IMR-90 (cell line): ENCODE data around the gene ADGRG3. TPM values are rescaled to one million over a fixed set of nuclear protein-coding genes. Genes with fewer than 3 reads are reported as not detected.

Experiments
- ATAC-seq: fragments of 200-7000 bp; cut with Tn5 transposase; 2 replicates; pipeline ENCODE4 v1.9.1; 2020; ENCODE audit warnings: low read depth, mild to moderate bottlenecking, moderate library complexity
- BruUV-seq: library from RNA; stranded (reverse); fragments of 400-500 nt; replicated peaks from 2 replicates; lab custom pipeline; 2021; lab: Mats Ljungman, UMichigan
- CTCF ChIA-PET: fragments of 300-600 bp; formaldehyde crosslinking; extraction: SDS; loops from one replicate; lab custom pipeline; 2021; ENCODE audit warnings: antibody characterized with exemption; lab: Yijun Ruan, JAX
- POLR2A ChIA-PET: fragments of 300-600 bp; sonication (Branson Sonifier 250); formaldehyde crosslinking; loops from one replicate; lab custom pipeline; 2022; ENCODE audit warnings: antibody characterized with exemption; ENCODE audit not compliant: unreplicated experiment; lab: Charles Lee
- DNase-seq: peaks from one replicate; pipeline ENCODE4 v3.0.0; 2013
- H2AFZ ChIP-seq: replicated peaks from 2 replicates; pipeline ENCODE3; 2013; ENCODE audit warnings: low read length, mild to moderate bottlenecking; ENCODE audit not compliant: poor library complexity
- H2AK5ac ChIP-seq: 2 replicates; pipeline ENCODE4 v1.6.1; 2013; ENCODE audit warnings: low read depth, low read length, inconsistent platforms
- H2AK9ac ChIP-seq: replicated peaks from 2 replicates; pipeline ENCODE3; 2013; ENCODE audit warnings: mild to moderate bottlenecking, low read depth, low read length, moderate library complexity; ENCODE audit not compliant: poor library complexity
- H2BK120ac ChIP-seq: 2 replicates; pipeline ENCODE4 v1.6.1; 2013; ENCODE audit warnings: low read depth, low read length, inconsistent platforms
- H2BK15ac ChIP-seq: 3 replicates; pipeline ENCODE4 v1.6.1; 2013; ENCODE audit warnings: low read depth, low read length, inconsistent platforms
- H2BK20ac ChIP-seq: 2 replicates; pipeline ENCODE4 v1.6.1; 2013; ENCODE audit warnings: low read depth, mild to moderate bottlenecking, inconsistent platforms, low read length, moderate library complexity
- H2BK5ac ChIP-seq: 2 replicates; pipeline ENCODE4 v1.6.1; 2013; ENCODE audit warnings: mild to moderate bottlenecking, low read depth, low read length, inconsistent platforms; ENCODE audit not compliant: poor library complexity, severe bottlenecking
- H3K14ac ChIP-seq: replicated peaks from 2 replicates; pipeline ENCODE4 v1.6.1; 2013; ENCODE audit warnings: low read depth, low read length, inconsistent platforms
- H3K18ac ChIP-seq: 2 replicates; pipeline ENCODE4 v1.6.1; 2013; ENCODE audit warnings: low read depth, low read length, control low read depth
- H3K23ac ChIP-seq: 2 replicates; pipeline ENCODE4 v1.6.1; 2013; ENCODE audit warnings: low read depth, low read length, inconsistent platforms
- H3K27ac ChIP-seq: 2 replicates; pipeline ENCODE4 v1.5.1; 2013; ENCODE audit warnings: mild to moderate bottlenecking, control low read depth, low read length; ENCODE audit not compliant: insufficient read depth
- H3K27me3 ChIP-seq: 2 replicates; pipeline ENCODE4 v1.6.1; 2013; ENCODE audit warnings: low read length; ENCODE audit not compliant: control insufficient read depth, insufficient read depth
- H3K36me3 ChIP-seq: 2 replicates; pipeline ENCODE4 v1.6.1; 2013; ENCODE audit warnings: low read length, mixed read lengths; ENCODE audit not compliant: control insufficient read depth, insufficient read depth
- H3K4ac ChIP-seq: 2 replicates; pipeline ENCODE4 v1.6.1; 2013; ENCODE audit warnings: low read depth, low read length, inconsistent platforms
- H3K4me1 ChIP-seq: 2 replicates; pipeline ENCODE4 v1.6.1; 2013; ENCODE audit warnings: low read length, mixed read lengths; ENCODE audit not compliant: control insufficient read depth, insufficient read depth
- H3K4me2 ChIP-seq: 2 replicates; pipeline ENCODE4 v1.6.1; 2013; ENCODE audit warnings: low read depth, mild to moderate bottlenecking, control low read depth, low read length, moderate library complexity
- H3K4me3 ChIP-seq: 2 replicates; pipeline ENCODE4 v1.5.1; 2013; ENCODE audit warnings: low read depth, mild to moderate bottlenecking, control low read depth, low read length, moderate library complexity; ENCODE audit not compliant: insufficient read depth
- H3K56ac ChIP-seq: 2 replicates; pipeline ENCODE4 v1.6.1; 2013; ENCODE audit warnings: low read length, inconsistent platforms; ENCODE audit not compliant: insufficient read depth; ENCODE audit errors: extremely low read depth
- H3K79me1 ChIP-seq, 2 experiments: 2 replicates each; pipeline ENCODE4 v1.6.1; 2013; ENCODE audit warnings: low read length in 2 of 2, inconsistent platforms in 1 of 2, low read depth in 1 of 2
- H3K9ac ChIP-seq: 2 replicates; pipeline ENCODE4 v1.6.1; 2013; ENCODE audit warnings: low read depth, low read length, control low read depth
- H3K9me1 ChIP-seq: 2 replicates; pipeline ENCODE4 v1.6.1; 2013; ENCODE audit warnings: low read length, inconsistent platforms; ENCODE audit not compliant: insufficient read depth
- H3K9me3 ChIP-seq: 2 replicates; pipeline ENCODE4 v1.6.1; 2013; ENCODE audit warnings: low read length; ENCODE audit not compliant: control insufficient read depth, insufficient read depth
- H4K20me1 ChIP-seq: 2 replicates; pipeline ENCODE4 v1.6.1; 2013; ENCODE audit warnings: low read length, inconsistent platforms; ENCODE audit not compliant: insufficient read depth
- H4K5ac ChIP-seq: 2 replicates; pipeline ENCODE4 v1.6.1; 2013; ENCODE audit warnings: mild to moderate bottlenecking, low read depth, low read length, control low read depth
- H4K8ac ChIP-seq, 2 experiments: 2 replicates each; pipeline ENCODE4 v1.6.1; 2013; ENCODE audit warnings: low read depth in 2 of 2, low read length in 2 of 2, control low read depth in 1 of 2, inconsistent platforms in 1 of 2
- H4K91ac ChIP-seq: 2 replicates; pipeline ENCODE4 v1.6.1; 2013; ENCODE audit warnings: low read depth, low read length, inconsistent platforms; ENCODE audit not compliant: insufficient read depth
- BHLHE40 ChIP-seq: fragments of 150-350 bp; IDR thresholded peaks from 2 replicates; pipeline ENCODE4 v1.6.1; 2016; ENCODE audit warnings: mild to moderate bottlenecking, low read depth, low read length
- WGBS, 2 experiments: methylation state at CpG; one replicate each; pipeline versions ENCODE4 v1.1.5 to v1.1.7; 2013; ENCODE audit warnings: missing lambda C conversion rate in 2 of 2; ENCODE audit not compliant: insufficient read length in 1 of 2; ENCODE audit errors: extremely low coverage in 2 of 2; 5-methylcytosine and 5-hydroxymethylcytosine counted together
- dilution Hi-C: fragments of 300-500 bp; cut with HindIII; formaldehyde crosslinking; loops from one replicate; pipeline ENCODE4 v1.14.3; 2018; ENCODE audit warnings: low sequenced_read_pairs; ENCODE audit not compliant: unreplicated experiment
- in situ Hi-C: fragments of 300-500 bp; cut with MboI; formaldehyde crosslinking; loops from 3 replicates; pipeline ENCODE4 v1.14.3; 2019; ENCODE audit warnings: low sequenced_read_pairs, inconsistent platforms, mixed read lengths
- intact Hi-C: fragments of 100-400 bp; cut with micrococcal nuclease; formaldehyde crosslinking; loops from 2 replicates; pipeline ENCODE4 v1.10.0; 2022
- polyA plus RNA-seq, 3 experiments: library from polyadenylated mRNA; depleted of rRNA; stranded (reverse); fragments of >200 nt; gene quantifications; 2 replicates each; pipeline ENCODE4 v1.2.3, GENCODE V29; 2012; ENCODE audit warnings: low replicate concordance in 1 of 3
- total RNA-seq: library from RNA; depleted of rRNA; stranded (reverse); fragments of >200 nt; gene quantifications from 2 replicates; pipeline ENCODE4 v1.2.3, GENCODE V29; 2012

Gene ADGRG3
- total and polyA plus RNA-seq, 2 of the 4 experiments (the other 2 are of a cell fraction), result not detected

- Histone ChIP-seq H3K23ac (no peak overlapping the region), H3K18ac (no peak overlapping the region), H2AFZ (peak overlapping the region; percentile 32), H3K4me3 (no peak overlapping the region), H3K9me3 (no peaks in the 10 kb centered on the region), H3K36me3 (no peaks in the 10 kb centered on the region), H4K8ac (no peak overlapping the region), H3K9ac (no peak overlapping the region), H3K4ac (no peak overlapping the region), H2BK120ac (no peak overlapping the region), H3K4me1 (no peaks in the 10 kb centered on the region), H3K27me3 (peaks cover 26% of the 10 kb centered on the region), H3K56ac (no peak overlapping the region), H3K14ac (no peak overlapping the region), H2BK20ac (no peak overlapping the region), H3K27ac (no peak overlapping the region), H2AK9ac (no peak overlapping the region), H3K4me2 (no peak overlapping the region), H2BK5ac (no peak overlapping the region), H2BK15ac (no peak overlapping the region), H4K20me1 (no peaks in the 10 kb centered on the region; the same call in 1 of the 2 replicates), H4K5ac (no peak overlapping the region), H3K79me1 (no peaks in the 10 kb centered on the region), H2AK5ac (no peak overlapping the region), H4K91ac (no peak overlapping the region), H3K9me1 (no peaks in the 10 kb centered on the region; the same call in 1 of the 2 replicates)
- intact Hi-C loops (no loop called here), in situ Hi-C loops (no loop called here), dilution Hi-C loops (no loop called here)
- no TSS peak for BruUV-seq
- ATAC-seq (no peak), DNase-seq (no peak)
- WGBS, 2 experiments, result 75% methylated on average over 3 of the region's 5 CpGs; no CpG with 5 or more reads in 1 of the 2 experiments
- no peak for TF ChIP-seq BHLHE40
- POLR2A ChIA-PET, result no interaction called here
- CTCF ChIA-PET, result no interaction called here
Observed at GRCh38 chr16:57667048-57667525, 1.0 kb upstream of the ADGRG3 start.
